ENCODE data around the gene FIGN. TPM values are rescaled to one million over a fixed set of nuclear protein-coding genes. Genes with fewer than 3 reads are reported as not detected.

The FIGN gene
- total and polyA plus RNA-seq, 9 of the 15 experiments (the other 6 are each of a cell fraction or from before 2014, with no cell fraction given) = 0.02 TPM; not detected in 8

- CTCF ChIA-PET (ENCODE audit: low intra/inter-chr PET ratio) = no interaction called here
- POLR2A ChIA-PET = no interaction called here
- Histone ChIP-seq H3K4me2 (ENCODE audit: insufficient read depth, low read length) (no peak overlapping the region), H3K9me3 (replicated peaks; ENCODE audit: control insufficient read depth, insufficient read depth, low read depth, low read length) (no peaks in the 10 kb centered on the region), H3K79me2 (ENCODE audit: control insufficient read depth, insufficient read depth, low read length) (no peaks in the 10 kb centered on the region), H4K20me1 (replicated peaks; ENCODE audit: control insufficient read depth, insufficient read depth, low read length) (no peaks in the 10 kb centered on the region), H3K36me3 (ENCODE audit: control insufficient read depth, insufficient read depth, low read length) (no peaks in the 10 kb centered on the region), H3K9me1 (ENCODE audit: control insufficient read depth, insufficient read depth, low read length) (no peaks in the 10 kb centered on the region), H3K27ac (ENCODE audit: extremely low read depth, low read depth, low read length) (no peak overlapping the region), H3K27me3 (ENCODE audit: control insufficient read depth in 2 of 2, insufficient read depth in 2 of 2, low read length in 2 of 2) (no peaks in the 10 kb centered on the region), H3K4me1 (replicated peaks in 1 of 2; ENCODE audit: control insufficient read depth in 2 of 2, insufficient read depth in 2 of 2, low read length in 2 of 2) (no peaks in the 10 kb centered on the region), H3K9ac (ENCODE audit: insufficient read depth in 1 of 2, low read depth in 2 of 2, low read length in 2 of 2) (no peak overlapping the region), H3K4me3 (no peak overlapping the region), H2AFZ (ENCODE audit: low read depth, low read length) (no peak overlapping the region)
- no peak for FAIRE-seq
- DNase-seq (ENCODE audit: extremely low read depth in 1 of 4, low spot score in 3 of 4) = no peak
- in situ Hi-C loops (cut with MboI) (no loop called here), intact Hi-C loops (cut with micrococcal nuclease) (no loop called here)
- whole genome bisulfite sequencing (ENCODE audit: insufficient coverage, low coverage, missing lambda C conversion rate) = 1% methylated on average over 5 of the region's 5 CpGs
- ATAC-seq = no peak
- TF ChIP-seq ZNF239 (CRISPR knock-in tag; IDR thresholded peaks at IDR 0.05) (no peak), C11orf30 (IDR thresholded peaks at IDR 0.05; ENCODE audit: low read depth) (no peak), KAT8 (IDR thresholded peaks at IDR 0.05; ENCODE audit: low read depth) (no peak), NFE2L1 (tag; IDR thresholded peaks at IDR 0.05; ENCODE audit: borderline replicate concordance, low read depth) (no peak), FOXK2 (conservative IDR thresholded peaks at IDR 0.05 in 1 of 2, IDR thresholded peaks at IDR 0.05 in 1 of 2; ENCODE audit: low read depth in 2 of 2) (no peak)
- no TSS peak for BruUV-seq (replicated peaks)
Measured at GRCh38 chr2:163711699-163712098, 24.1 kb downstream of the FIGN start.

GRCh38 chr2:163711258-163711657 lies 24.6 kb downstream of the FIGN start:
- WGBS (ENCODE audit: insufficient coverage, low coverage, missing lambda C conversion rate) = 1% methylated on average over 4 of the region's 4 CpGs
- POLR2A ChIA-PET = no interaction called here
- no peak for TF ChIP-seq KLF1 (tag; IDR thresholded peaks at IDR 0.05)
- TF ChIP-seq ZNF263 (CRISPR knock-in tag; IDR thresholded peaks at IDR 0.05; ENCODE audit: borderline replicate concordance) = no peak
- no peak for TF ChIP-seq MCM7 (IDR thresholded peaks at IDR 0.05)
- TF ChIP-seq TCF7 (IDR thresholded peaks at IDR 0.05; ENCODE audit: borderline replicate concordance) = no peak
- no peak for TF ChIP-seq HDAC8 (tag; IDR thresholded peaks at IDR 0.05)
- TF ChIP-seq SETDB1 (IDR thresholded peaks at IDR 0.05; ENCODE audit: low read length) = no peak
- no peak for TF ChIP-seq CBX8 (IDR thresholded peaks at IDR 0.05; ENCODE audit: borderline replicate concordance, extremely low read depth, low read depth, low read length, poor library complexity, severe bottlenecking)
- no peak for TF ChIP-seq NFYB (IDR thresholded peaks at IDR 0.05; ENCODE audit: extremely low read depth, insufficient read length)
- no peak for TF ChIP-seq TOE1 (IDR thresholded peaks at IDR 0.05; ENCODE audit: borderline replicate concordance)
- TF ChIP-seq TOE1 (CRISPR knock-in tag; IDR thresholded peaks at IDR 0.05; ENCODE audit: borderline replicate concordance, low read depth) = no peak
- TF ChIP-seq POLR3G (IDR thresholded peaks at IDR 0.05; ENCODE audit: extremely low read depth, insufficient read length, insufficient replicate concordance) = no peak
- TF ChIP-seq HOMEZ (CRISPR knock-in tag; IDR thresholded peaks at IDR 0.05) = no peak
- no peak for TF ChIP-seq FOXK2 (conservative IDR thresholded peaks at IDR 0.05 in 1 of 2, IDR thresholded peaks at IDR 0.05 in 1 of 2; ENCODE audit: low read depth in 2 of 2)

More at GRCh38 chr2:163711258-163711657, 24.6 kb downstream of the FIGN start:
- H3K27me3 ChIP-seq (ENCODE audit: control insufficient read depth in 2 of 2, insufficient read depth in 2 of 2, low read length in 2 of 2) = no peaks in the 10 kb centered on the region
- no peaks in the 10 kb centered on the region for H3K9me3 ChIP-seq (replicated peaks; ENCODE audit: control insufficient read depth, insufficient read depth, low read depth, low read length)
- CTCF ChIA-PET (ENCODE audit: low intra/inter-chr PET ratio) = no interaction called here
- no peak for FAIRE-seq
- no peak for DNase-seq (ENCODE audit: extremely low read depth in 1 of 4, low spot score in 3 of 4)
- in situ Hi-C loops (cut with MboI) = no loop called here
- no peak overlapping the region for H3K4me3 ChIP-seq
- intact Hi-C loops (cut with micrococcal nuclease) = no loop called here
- no peak for ATAC-seq
- H3K4me1 ChIP-seq (replicated peaks in 1 of 2; ENCODE audit: control insufficient read depth in 2 of 2, insufficient read depth in 2 of 2, low read length in 2 of 2) = no peaks in the 10 kb centered on the region
- H3K9me1 ChIP-seq (ENCODE audit: control insufficient read depth, insufficient read depth, low read length) = no peaks in the 10 kb centered on the region
- H4K20me1 ChIP-seq (replicated peaks; ENCODE audit: control insufficient read depth, insufficient read depth, low read length) = no peaks in the 10 kb centered on the region
- no peak overlapping the region for H3K4me2 ChIP-seq (ENCODE audit: insufficient read depth, low read length)
- H2AFZ ChIP-seq (ENCODE audit: low read depth, low read length) = no peak overlapping the region
- no peak overlapping the region for H3K27ac ChIP-seq (ENCODE audit: extremely low read depth, low read depth, low read length)
- no peaks in the 10 kb centered on the region for H3K36me3 ChIP-seq (ENCODE audit: control insufficient read depth, insufficient read depth, low read length)
- no peak overlapping the region for H3K9ac ChIP-seq (ENCODE audit: insufficient read depth in 1 of 2, low read depth in 2 of 2, low read length in 2 of 2)
- no peaks in the 10 kb centered on the region for H3K79me2 ChIP-seq (ENCODE audit: control insufficient read depth, insufficient read depth, low read length)
- no TSS peak for BruUV-seq (replicated peaks)

Measured in K562 (cell line).